Liver (tissue), 3 donors: ENCODE results near the gene TWIST2.

Experiments used
- GABPA ChIP-seq, 2 donors: IDR thresholded peaks in 1 of 2; conservative IDR thresholded peaks in 1 of 2; 2 replicates each; pipeline ENCODE4 v1.6.1; 2016; ENCODE audit warnings: antibody characterized with exemption in 2 of 2, mild to moderate bottlenecking in 1 of 2, moderate library complexity in 1 of 2
- JUND ChIP-seq, 2 donors: IDR thresholded peaks; 2 replicates each; pipeline ENCODE4 v1.6.1; 2016; ENCODE audit warnings: antibody characterized with exemption in 2 of 2
- SP1 ChIP-seq: IDR thresholded peaks from 2 replicates; pipeline ENCODE4 v1.6.1; 2018; ENCODE audit warnings: antibody characterized with exemption, mild to moderate bottlenecking
- YY1 ChIP-seq: IDR thresholded peaks from 2 replicates; pipeline ENCODE4 v1.6.1; 2016; ENCODE audit warnings: antibody characterized with exemption, mild to moderate bottlenecking
- TF ChIP-seq, protein P1 (sequence below): fragments of 150-350 bp; IDR thresholded peaks from 2 replicates; pipeline ENCODE4 v1.5.1; 2017; ENCODE audit warnings: improper control_type of control experiment, low read depth, low read length; ENCODE audit not compliant: missing input control
- TF ChIP-seq, protein P2 (sequence below): IDR thresholded peaks from 2 replicates; pipeline ENCODE4 v1.6.1; 2016; ENCODE audit warnings: antibody characterized with exemption
- donor health status: healthy.
- donor health status: healthy.

DNA sequence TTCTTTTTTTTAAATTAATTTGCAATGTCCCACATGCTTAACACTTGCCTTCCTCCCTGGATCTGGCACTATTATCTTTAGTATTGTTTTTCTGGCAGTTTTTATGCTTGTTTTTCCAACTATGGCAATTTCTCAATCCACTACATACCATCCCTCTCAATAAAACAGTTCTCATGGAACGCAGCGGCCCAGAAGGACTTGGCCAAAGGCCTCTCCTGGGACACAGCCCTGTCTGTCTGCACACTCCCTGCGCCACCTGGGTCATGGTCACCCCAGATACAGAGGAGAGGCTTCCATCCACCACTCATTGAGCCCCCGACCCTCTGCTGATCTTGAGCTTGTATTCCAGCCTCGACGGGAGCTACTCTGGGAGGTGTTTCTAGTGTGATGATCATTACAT, 91.2 kb downstream of the TWIST2 start:
- no peak for TF ChIP-seq YY1
- TF ChIP-seq JUND (IDR thresholded peaks at IDR 0.05), result peak in 1 of 2 donors; percentile 5
- TF ChIP-seq, protein P1, sequence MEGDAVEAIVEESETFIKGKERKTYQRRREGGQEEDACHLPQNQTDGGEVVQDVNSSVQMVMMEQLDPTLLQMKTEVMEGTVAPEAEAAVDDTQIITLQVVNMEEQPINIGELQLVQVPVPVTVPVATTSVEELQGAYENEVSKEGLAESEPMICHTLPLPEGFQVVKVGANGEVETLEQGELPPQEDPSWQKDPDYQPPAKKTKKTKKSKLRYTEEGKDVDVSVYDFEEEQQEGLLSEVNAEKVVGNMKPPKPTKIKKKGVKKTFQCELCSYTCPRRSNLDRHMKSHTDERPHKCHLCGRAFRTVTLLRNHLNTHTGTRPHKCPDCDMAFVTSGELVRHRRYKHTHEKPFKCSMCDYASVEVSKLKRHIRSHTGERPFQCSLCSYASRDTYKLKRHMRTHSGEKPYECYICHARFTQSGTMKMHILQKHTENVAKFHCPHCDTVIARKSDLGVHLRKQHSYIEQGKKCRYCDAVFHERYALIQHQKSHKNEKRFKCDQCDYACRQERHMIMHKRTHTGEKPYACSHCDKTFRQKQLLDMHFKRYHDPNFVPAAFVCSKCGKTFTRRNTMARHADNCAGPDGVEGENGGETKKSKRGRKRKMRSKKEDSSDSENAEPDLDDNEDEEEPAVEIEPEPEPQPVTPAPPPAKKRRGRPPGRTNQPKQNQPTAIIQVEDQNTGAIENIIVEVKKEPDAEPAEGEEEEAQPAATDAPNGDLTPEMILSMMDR, result no peak
- TF ChIP-seq, protein P2, sequence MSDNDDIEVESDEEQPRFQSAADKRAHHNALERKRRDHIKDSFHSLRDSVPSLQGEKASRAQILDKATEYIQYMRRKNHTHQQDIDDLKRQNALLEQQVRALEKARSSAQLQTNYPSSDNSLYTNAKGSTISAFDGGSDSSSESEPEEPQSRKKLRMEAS, result no peak
- no peak for TF ChIP-seq SP1
- TF ChIP-seq GABPA (IDR thresholded peaks at IDR 0.05 in 1 of 2, conservative IDR thresholded peaks at IDR 0.05 in 1 of 2), result no peak
